ENCODE results near the gene TEDC1.

Gene TEDC1

GRCh38 chr14:105490267-105490571, 827 bp upstream of the TEDC1 start:
- TF ChIP-seq TCF12 (IDR thresholded peaks at IDR 0.05; ENCODE audit: low read depth) = no peak
- peak; percentile 42 for TF ChIP-seq ZBTB7A (IDR thresholded peaks at IDR 0.05; ENCODE audit: low read depth)

- peak; percentile 60 for TF ChIP-seq TAF1 (IDR thresholded peaks at IDR 0.05; ENCODE audit: low read depth)
- TF ChIP-seq CREB1 (IDR thresholded peaks at IDR 0.05; ENCODE audit: low read depth) = no peak
- no peak for TF ChIP-seq EP300 (IDR thresholded peaks at IDR 0.05; ENCODE audit: borderline replicate concordance)
- TF ChIP-seq MAX (IDR thresholded peaks at IDR 0.05) = no peak
- no peak for TF ChIP-seq RAD21 (IDR thresholded peaks at IDR 0.05; ENCODE audit: low read depth)
- TF ChIP-seq USF1 (IDR thresholded peaks at IDR 0.05) = no peak
- TF ChIP-seq EGR1 (IDR thresholded peaks at IDR 0.05) = no peak
- TF ChIP-seq ZBTB7A (IDR thresholded peaks at IDR 0.05; ENCODE audit: low read depth) = no peak
- TF ChIP-seq YY1 (IDR thresholded peaks at IDR 0.05; ENCODE audit: low read depth) = 0 out of 2 replicates have a peak, but pooled peaks have one; percentile 7
- no peak; the same call in 1 of the 2 replicates for TF ChIP-seq TCF12 (IDR thresholded peaks at IDR 0.05; ENCODE audit: low read depth)
- no peak for TF ChIP-seq FOXM1 (IDR thresholded peaks at IDR 0.05; ENCODE audit: borderline replicate concordance, low read depth)
- no peak for TF ChIP-seq CEBPB (IDR thresholded peaks at IDR 0.05)
- TF ChIP-seq NFIC (IDR thresholded peaks at IDR 0.05) = no peak
Observed at GRCh38 chr14:105491366-105491973, 424 bp downstream of the TEDC1 start.

- TF ChIP-seq NFIC (IDR thresholded peaks at IDR 0.05) (no peak), FOXM1 (IDR thresholded peaks at IDR 0.05; ENCODE audit: borderline replicate concordance, low read depth) (no peak), USF1 (IDR thresholded peaks at IDR 0.05) (no peak), REST (IDR thresholded peaks at IDR 0.05; ENCODE audit: low read depth) (no peak), MAX (IDR thresholded peaks at IDR 0.05) (no peak), ZBTB7A (IDR thresholded peaks at IDR 0.05; ENCODE audit: low read depth) (no peak), RAD21 (IDR thresholded peaks at IDR 0.05; ENCODE audit: low read depth) (no peak), CEBPB (IDR thresholded peaks at IDR 0.05) (no peak), YY1 (IDR thresholded peaks at IDR 0.05; ENCODE audit: low read depth) (no peak), TAF1 (IDR thresholded peaks at IDR 0.05; ENCODE audit: low read depth) (no peak), TCF12 (IDR thresholded peaks at IDR 0.05; ENCODE audit: low read depth) (no peak), TEAD4 (IDR thresholded peaks at IDR 0.05) (no peak), EGR1 (IDR thresholded peaks at IDR 0.05) (no peak), CREB1 (IDR thresholded peaks at IDR 0.05; ENCODE audit: low read depth) (no peak), EP300 (IDR thresholded peaks at IDR 0.05; ENCODE audit: borderline replicate concordance) (no peak)
Observed at GRCh38 chr14:105492031-105492970, 1.3 kb downstream of the TEDC1 start.

GRCh38 chr14:105492971-105493871, 2.2 kb downstream of the TEDC1 start:
- TF ChIP-seq CEBPB (IDR thresholded peaks at IDR 0.05) (no peak), USF1 (IDR thresholded peaks at IDR 0.05) (no peak), NFIC (IDR thresholded peaks at IDR 0.05) (no peak), MAX (IDR thresholded peaks at IDR 0.05) (no peak), FOXM1 (IDR thresholded peaks at IDR 0.05; ENCODE audit: borderline replicate concordance, low read depth) (no peak), TCF12 (IDR thresholded peaks at IDR 0.05; ENCODE audit: low read depth) (no peak), TEAD4 (IDR thresholded peaks at IDR 0.05) (no peak), YY1 (IDR thresholded peaks at IDR 0.05; ENCODE audit: low read depth) (no peak), TAF1 (IDR thresholded peaks at IDR 0.05; ENCODE audit: low read depth) (no peak)

GRCh38 chr14:105493921-105494605, 3.0 kb downstream of the TEDC1 start:
- no peak for TF ChIP-seq USF1 (IDR thresholded peaks at IDR 0.05)
- no peak for TF ChIP-seq YY1 (IDR thresholded peaks at IDR 0.05; ENCODE audit: low read depth)
- no peak for TF ChIP-seq TAF1 (IDR thresholded peaks at IDR 0.05; ENCODE audit: low read depth)
- no peak for TF ChIP-seq MAX (IDR thresholded peaks at IDR 0.05)
- no peak for TF ChIP-seq RAD21 (IDR thresholded peaks at IDR 0.05; ENCODE audit: low read depth)
- TF ChIP-seq REST (IDR thresholded peaks at IDR 0.05; ENCODE audit: low read depth) = no peak
- TF ChIP-seq TCF12 (IDR thresholded peaks at IDR 0.05; ENCODE audit: low read depth) = no peak
- TF ChIP-seq NFIC (IDR thresholded peaks at IDR 0.05) = no peak
- no peak for TF ChIP-seq EGR1 (IDR thresholded peaks at IDR 0.05)
- no peak for TF ChIP-seq CREB1 (IDR thresholded peaks at IDR 0.05; ENCODE audit: low read depth)
- no peak for TF ChIP-seq FOXM1 (IDR thresholded peaks at IDR 0.05; ENCODE audit: borderline replicate concordance, low read depth)
- no peak for TF ChIP-seq CEBPB (IDR thresholded peaks at IDR 0.05)
- no peak for TF ChIP-seq ZBTB7A (IDR thresholded peaks at IDR 0.05; ENCODE audit: low read depth)
- no peak for TF ChIP-seq TEAD4 (IDR thresholded peaks at IDR 0.05)
- TF ChIP-seq EP300 (IDR thresholded peaks at IDR 0.05; ENCODE audit: borderline replicate concordance) = no peak
